NB4 (cell line): ENCODE measurements around the gene DHCR24.

Experiments
- CTCF ChIP-seq: IDR thresholded peaks from one replicate; pipeline ENCODE4 v1.5.1; 2012; ENCODE audit warnings: low read depth, low read length
- MAX ChIP-seq: IDR thresholded peaks from 2 replicates; pipeline ENCODE4 v1.6.1; 2011; ENCODE audit warnings: low read depth, low read length
- MYC ChIP-seq: IDR thresholded peaks from 2 replicates; pipeline ENCODE4 v1.6.1; 2011; ENCODE audit warnings: low read depth, low read length
- POLR2A ChIP-seq: IDR thresholded peaks from 2 replicates; pipeline ENCODE4 v1.6.1; 2011; ENCODE audit warnings: mild to moderate bottlenecking; ENCODE audit not compliant: insufficient read length; ENCODE audit errors: extremely low read depth

- no peak for TF ChIP-seq CTCF
- no peak for TF ChIP-seq MYC
- no peak for TF ChIP-seq POLR2A
- TF ChIP-seq MAX: no peak
Measured at GRCh38 chr1:54838565-54839180, 48.3 kb downstream of the DHCR24 start.
